GM18519 (cell line): ENCODE measurements around the gene SPDYE9.
"Not testable (repeated sequence)": the region's sequence is repeated elsewhere in the genome, so short reads cannot be mapped to it uniquely, and the experiment has no call there.

Source experiments
- ATAC-seq: cut with Tn5 transposase; IDR thresholded peaks from one replicate; pipeline ENCODE4 v1.9.1; 2021; ENCODE audit warnings: mild to moderate bottlenecking, moderate library complexity; ENCODE audit not compliant: unreplicated experiment, low FRiP score

Gene SPDYE9

GRCh38 chr7:73085938-73086337 lies at the start of gene SPDYE9:
Gene SPDYE9, minus strand, starts transcription at chr7:73086038. Its CDS starts 1,800 bp downstream, at chr7:73084238.
- not testable (repeated sequence) for ATAC-seq

DNA sequence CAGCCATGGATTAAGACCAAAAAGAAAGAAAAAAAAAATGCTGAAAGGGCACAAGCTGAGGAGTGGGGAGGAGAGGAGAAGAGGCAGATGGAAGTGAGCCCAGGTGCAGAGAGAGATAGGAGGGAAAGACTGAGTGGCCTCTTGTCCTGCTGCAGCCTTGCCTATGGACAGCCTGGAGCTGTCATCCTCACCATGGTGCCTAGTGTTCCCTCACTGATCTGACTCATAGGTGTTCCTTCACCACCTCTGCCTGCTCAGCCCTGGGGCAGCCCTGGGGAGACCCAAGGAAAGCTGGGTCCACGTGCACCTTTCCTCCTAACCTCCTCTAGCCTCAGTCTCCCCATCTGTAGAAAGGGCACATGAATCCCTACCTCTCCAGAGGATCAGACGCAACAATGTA lies 49.0 kb upstream of the SPDYE9 start:
- ATAC-seq, result not testable (repeated sequence)

- ATAC-seq, result not testable (repeated sequence)
These were observed 46.9 kb upstream of the SPDYE9 start for GRCh38 chr7:73132651-73133217.

GRCh38 chr7:73130612-73131011 lies 44.8 kb upstream of the SPDYE9 start:
- not testable (repeated sequence) for ATAC-seq

GRCh38 chr7:73124126-73124525 lies 38.3 kb upstream of the SPDYE9 start:
- not testable (repeated sequence) for ATAC-seq

GRCh38 chr7:73122778-73123447 lies 37.1 kb upstream of the SPDYE9 start:
- ATAC-seq, result not testable (repeated sequence)

DNA sequence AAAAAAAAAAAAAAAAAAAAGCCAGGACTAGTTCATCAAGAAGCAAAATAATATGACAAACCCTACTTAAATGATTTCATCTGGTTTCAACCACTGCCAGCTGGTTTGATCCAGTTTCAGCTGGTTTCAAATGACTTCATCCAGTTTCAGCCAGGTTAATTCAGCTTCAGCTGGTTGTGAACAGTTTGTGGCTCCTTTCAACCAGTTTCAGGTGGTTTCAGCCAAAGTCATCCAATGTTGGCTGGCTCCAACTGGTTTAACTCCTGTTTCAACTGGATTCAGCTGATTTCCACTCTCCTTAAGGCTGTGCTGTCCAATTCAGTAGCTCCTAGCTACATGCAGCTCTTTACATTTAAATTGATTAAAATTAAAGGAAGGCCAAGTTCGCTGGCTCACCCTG lies 32.3 kb upstream of the SPDYE9 start:
- ATAC-seq, result not testable (repeated sequence)

GRCh38 chr7:73057811-73058210 lies 28.0 kb downstream of the SPDYE9 start, which contains the start of gene SPDYE11:
Gene SPDYE11, minus strand, starts transcription at chr7:73057911. Its CDS starts 1,800 bp downstream, at chr7:73056111.
- not testable (repeated sequence) for ATAC-seq

DNA sequence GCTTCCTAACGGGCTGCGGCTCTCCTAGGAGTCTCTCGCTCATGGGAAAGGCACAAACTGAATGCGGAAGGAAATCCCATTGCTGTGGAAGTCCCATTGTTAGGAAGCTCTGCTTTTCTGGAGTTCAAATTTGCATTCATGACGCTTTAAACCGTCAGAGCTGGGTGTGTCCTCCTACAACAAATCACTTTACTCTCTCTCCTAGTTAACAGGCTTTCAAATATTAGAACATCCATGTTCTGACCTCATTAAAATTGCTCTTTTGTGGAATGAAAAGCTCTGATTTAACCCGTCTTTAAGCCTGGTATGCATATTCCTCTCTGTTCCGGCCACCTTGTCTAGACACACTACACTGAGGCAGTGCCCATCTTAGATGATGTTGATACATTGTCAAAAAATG lies 56.2 kb downstream of the SPDYE9 start, which contains the start of gene SPDYE8:
TSS of gene SPDYE8 (minus strand) at position 101 of the 400 bp plus-strand sequence. CDS start 1,800 bp downstream, outside the sequence.
- ATAC-seq, result not testable (repeated sequence)
